ENCODE measurements around the gene LRP1B.
A peak's percentile ranks its signal among the peaks of the same experiment; 100 is the strongest.

The LRP1B gene

GRCh38 chr2:141943918-141944317, 186.9 kb downstream of the LRP1B start:
- Histone ChIP-seq H3K27me3 (ENCODE audit: insufficient read depth, low read depth) (no peaks in the 10 kb centered on the region), H3K4me1 (ENCODE audit: low read depth, poor library complexity, severe bottlenecking) (peaks cover 16% of the 10 kb centered on the region), H4K20me1 (ENCODE audit: insufficient read depth) (no peaks in the 10 kb centered on the region), H3K27ac (no peak overlapping the region), H3K4me3 (IDR thresholded peaks at IDR 0.05; ENCODE audit: insufficient read depth, low read depth, low read length) (no peak overlapping the region), H3K36me3 (ENCODE audit: insufficient read depth) (no peaks in the 10 kb centered on the region), H3K4me2 (no peak overlapping the region), H3K79me2 (ENCODE audit: insufficient read depth, low read depth) (no peaks in the 10 kb centered on the region), H3K9ac (no peak overlapping the region), H2AFZ (ENCODE audit: low read depth) (no peak overlapping the region)
- TF ChIP-seq, protein P1, sequence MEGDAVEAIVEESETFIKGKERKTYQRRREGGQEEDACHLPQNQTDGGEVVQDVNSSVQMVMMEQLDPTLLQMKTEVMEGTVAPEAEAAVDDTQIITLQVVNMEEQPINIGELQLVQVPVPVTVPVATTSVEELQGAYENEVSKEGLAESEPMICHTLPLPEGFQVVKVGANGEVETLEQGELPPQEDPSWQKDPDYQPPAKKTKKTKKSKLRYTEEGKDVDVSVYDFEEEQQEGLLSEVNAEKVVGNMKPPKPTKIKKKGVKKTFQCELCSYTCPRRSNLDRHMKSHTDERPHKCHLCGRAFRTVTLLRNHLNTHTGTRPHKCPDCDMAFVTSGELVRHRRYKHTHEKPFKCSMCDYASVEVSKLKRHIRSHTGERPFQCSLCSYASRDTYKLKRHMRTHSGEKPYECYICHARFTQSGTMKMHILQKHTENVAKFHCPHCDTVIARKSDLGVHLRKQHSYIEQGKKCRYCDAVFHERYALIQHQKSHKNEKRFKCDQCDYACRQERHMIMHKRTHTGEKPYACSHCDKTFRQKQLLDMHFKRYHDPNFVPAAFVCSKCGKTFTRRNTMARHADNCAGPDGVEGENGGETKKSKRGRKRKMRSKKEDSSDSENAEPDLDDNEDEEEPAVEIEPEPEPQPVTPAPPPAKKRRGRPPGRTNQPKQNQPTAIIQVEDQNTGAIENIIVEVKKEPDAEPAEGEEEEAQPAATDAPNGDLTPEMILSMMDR (conservative IDR thresholded peaks at IDR 0.05; ENCODE audit: low read depth, low read length) = no peak

- H2AFZ ChIP-seq (ENCODE audit: low read depth) = no peak overlapping the region; the same call in 1 of the 2 replicates
- H3K4me1 ChIP-seq (ENCODE audit: low read depth, poor library complexity, severe bottlenecking) = no peaks in the 10 kb centered on the region
- no peak overlapping the region for H3K27ac ChIP-seq
- TF ChIP-seq, protein P1 (conservative IDR thresholded peaks at IDR 0.05; ENCODE audit: low read depth, low read length) = peak; percentile 32; the same call in 1 of the 2 replicates
- no peak overlapping the region for H3K4me2 ChIP-seq
- H4K20me1 ChIP-seq (ENCODE audit: insufficient read depth) = no peaks in the 10 kb centered on the region
- no peaks in the 10 kb centered on the region for H3K79me2 ChIP-seq (ENCODE audit: insufficient read depth, low read depth)
- H3K4me3 ChIP-seq (IDR thresholded peaks at IDR 0.05; ENCODE audit: insufficient read depth, low read depth, low read length) = no peak overlapping the region
- no peaks in the 10 kb centered on the region for H3K27me3 ChIP-seq (ENCODE audit: insufficient read depth, low read depth)
- no peaks in the 10 kb centered on the region for H3K36me3 ChIP-seq (ENCODE audit: insufficient read depth)
- H3K9ac ChIP-seq = no peak overlapping the region
Measured at GRCh38 chr2:141942006-141942789, 188.6 kb downstream of the LRP1B start.

DNA sequence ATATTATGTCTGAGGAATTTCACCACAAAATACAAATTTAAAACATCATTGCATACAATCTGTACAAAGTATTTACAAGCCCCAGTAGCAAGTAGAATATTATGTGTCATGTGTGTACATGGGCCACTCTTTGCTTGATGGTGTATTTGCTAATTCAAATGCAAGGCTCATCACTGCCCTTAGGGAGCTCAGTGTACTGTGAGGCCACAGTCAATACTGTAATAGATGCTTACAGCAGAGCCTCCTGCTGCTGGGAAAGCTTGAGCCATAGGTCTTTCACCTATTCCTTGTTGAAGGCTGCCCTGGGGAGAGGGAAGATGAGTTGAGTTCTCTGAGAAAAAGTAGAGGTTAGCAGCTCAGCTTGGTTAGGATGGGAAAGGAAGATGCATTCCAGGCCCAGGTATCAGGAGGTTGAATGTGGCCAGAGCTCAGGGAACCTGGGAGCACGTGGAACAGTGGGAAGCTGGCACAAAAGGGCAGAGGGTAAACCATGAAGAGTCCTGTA, 189.6 kb downstream of the LRP1B start:
- no peak overlapping the region for H2AFZ ChIP-seq (ENCODE audit: low read depth)
- TF ChIP-seq, protein P1 (conservative IDR thresholded peaks at IDR 0.05; ENCODE audit: low read depth, low read length) = no peak
- H3K79me2 ChIP-seq (ENCODE audit: insufficient read depth, low read depth) = no peaks in the 10 kb centered on the region
- no peaks in the 10 kb centered on the region for H4K20me1 ChIP-seq (ENCODE audit: insufficient read depth)
- no peak overlapping the region for H3K4me3 ChIP-seq (IDR thresholded peaks at IDR 0.05; ENCODE audit: insufficient read depth, low read depth, low read length)
- H3K4me2 ChIP-seq = no peak overlapping the region
- H3K36me3 ChIP-seq (ENCODE audit: insufficient read depth) = no peaks in the 10 kb centered on the region
- H3K27me3 ChIP-seq (ENCODE audit: insufficient read depth, low read depth) = no peaks in the 10 kb centered on the region
- no peaks in the 10 kb centered on the region for H3K4me1 ChIP-seq (ENCODE audit: low read depth, poor library complexity, severe bottlenecking)
- H3K9ac ChIP-seq = no peak overlapping the region
- H3K27ac ChIP-seq = no peak overlapping the region

DNA sequence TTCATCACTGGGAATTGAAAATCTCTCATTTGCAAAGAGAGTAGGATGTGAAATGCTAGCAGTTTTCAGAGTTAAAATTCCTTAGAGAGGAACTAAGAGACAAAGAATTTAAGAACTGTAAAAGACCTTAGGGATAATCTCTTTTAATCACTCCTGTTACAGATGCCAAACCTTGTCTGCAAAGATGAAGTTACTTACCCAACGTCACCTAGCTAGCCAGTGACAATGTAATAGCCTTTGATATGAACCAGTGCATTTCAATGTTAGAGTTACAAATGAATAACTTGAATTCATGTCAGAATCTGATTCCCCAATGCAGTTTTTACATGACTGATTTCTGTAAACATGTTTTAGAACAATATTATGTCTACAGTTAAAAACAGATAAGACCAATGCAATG, 190.1 kb downstream of the LRP1B start:
- H2AFZ ChIP-seq (ENCODE audit: low read depth) = no peak overlapping the region
- no peaks in the 10 kb centered on the region for H3K36me3 ChIP-seq (ENCODE audit: insufficient read depth)
- H4K20me1 ChIP-seq (ENCODE audit: insufficient read depth) = no peaks in the 10 kb centered on the region
- H3K27ac ChIP-seq = no peak overlapping the region
- no peak overlapping the region for H3K9ac ChIP-seq
- H3K27me3 ChIP-seq (ENCODE audit: insufficient read depth, low read depth) = no peaks in the 10 kb centered on the region
- no peaks in the 10 kb centered on the region for H3K4me1 ChIP-seq (ENCODE audit: low read depth, poor library complexity, severe bottlenecking)
- H3K4me2 ChIP-seq = no peak overlapping the region
- H3K79me2 ChIP-seq (ENCODE audit: insufficient read depth, low read depth) = no peaks in the 10 kb centered on the region
- TF ChIP-seq, protein P1 (conservative IDR thresholded peaks at IDR 0.05; ENCODE audit: low read depth, low read length) = no peak
- H3K4me3 ChIP-seq (IDR thresholded peaks at IDR 0.05; ENCODE audit: insufficient read depth, low read depth, low read length) = no peak overlapping the region

All from KMS-11 (cell line).